B cell (primary cell): ENCODE measurements around the gene SLC39A11. TPM values are rescaled to one million over a fixed set of nuclear protein-coding genes. Genes with fewer than 3 reads are reported as not detected.

Experiments used
- ATAC-seq: fragments of 200-7000 bp; cut with Tn5 transposase; one replicate; pipeline ENCODE4 v1.10.0; 2021; ENCODE audit warnings: low read depth, mild to moderate bottlenecking, moderate number of reproducible peaks, moderate library complexity
- CTCF ChIA-PET: fragments of 350-600 bp; sonication (Branson Sonifier 250); formaldehyde crosslinking; loops from one replicate; lab custom pipeline; 2021; ENCODE audit warnings: antibody characterized with exemption, inconsistent platforms; lab: Charles Lee
- POLR2A ChIA-PET: fragments of 350-600 bp; sonication (Branson Sonifier 250); formaldehyde crosslinking; loops from one replicate; lab custom pipeline; 2021; ENCODE audit warnings: antibody characterized with exemption; lab: Charles Lee
- DNase-seq: peaks from one replicate; pipeline ENCODE4 v3.0.0; 2013
- H2AFZ ChIP-seq: 2 replicates; pipeline ENCODE4 v1.6.1; 2012; ENCODE audit warnings: mild to moderate bottlenecking, low read depth, low read length; ENCODE audit not compliant: insufficient read depth, poor library complexity, severe bottlenecking
- H3K27ac ChIP-seq, 2 donors: 1 replicate in 1 of 2; 2 replicates in 1 of 2; pipeline ENCODE4 v1.5.1; 2012 to 2013; ENCODE audit warnings: low read length in 2 of 2, mild to moderate bottlenecking in 2 of 2, moderate library complexity in 1 of 2
- H3K27me3 ChIP-seq, 4 experiments: fragments of 200-600 bp in 1 of 4; sonication (generic) in 1 of 4; replicated peaks in 1 of 4; 1 replicate in 2 of 4; 2 replicates in 2 of 4; pipeline versions ENCODE4 v1.6.1 to v1.7.0; 2013 to 2016; ENCODE audit warnings: low read length in 3 of 4, mild to moderate bottlenecking in 2 of 4, mixed read lengths in 1 of 4, moderate library complexity in 1 of 4; ENCODE audit not compliant: insufficient read depth in 4 of 4, control insufficient read depth in 3 of 4; ENCODE audit errors: control extremely low read depth in 1 of 4
- H3K36me3 ChIP-seq, 2 experiments: replicated peaks in 1 of 2; 1 replicate in 1 of 2; 2 replicates in 1 of 2; pipeline versions ENCODE4 v1.6.1 to v1.7.1; 2013; ENCODE audit warnings: low read length in 1 of 2; ENCODE audit not compliant: insufficient read depth in 2 of 2, control insufficient read depth in 1 of 2; ENCODE audit errors: control extremely low read depth in 1 of 2, extremely low read depth in 1 of 2
- H3K4me1 ChIP-seq, 2 donors: fragments of 200-600 bp in 1 of 2; sonication (generic) in 1 of 2; 1 replicate in 1 of 2; 2 replicates in 1 of 2; pipeline versions ENCODE4 v1.5.1 to v1.6.1; 2013 to 2017; ENCODE audit warnings: low read length in 2 of 2; ENCODE audit not compliant: control insufficient read depth in 2 of 2, insufficient read depth in 2 of 2
- H3K4me2 ChIP-seq: replicated peaks from 2 replicates; pipeline ENCODE3; 2012; ENCODE audit warnings: mild to moderate bottlenecking, low read depth, low read length; ENCODE audit not compliant: poor library complexity, severe bottlenecking
- H3K4me3 ChIP-seq, 5 experiments: fragments of 200-600 bp in 1 of 5; sonication (generic) in 1 of 5; 1 replicate in 3 of 5; 2 replicates in 2 of 5; pipeline versions ENCODE4 v1.5.1 to v1.7.0; 2011 to 2016; ENCODE audit warnings: low read length in 4 of 5, mild to moderate bottlenecking in 4 of 5, low read depth in 2 of 5, control low read depth in 1 of 5, moderate library complexity in 1 of 5; ENCODE audit not compliant: insufficient read depth in 1 of 5; ENCODE audit errors: control extremely low read depth in 1 of 5, extremely low read depth in 1 of 5
- H3K79me2 ChIP-seq: fragments of 200-600 bp; sonication (generic); one replicate; pipeline ENCODE4 v1.6.0; 2016; ENCODE audit warnings: low read length; ENCODE audit not compliant: control insufficient read depth, insufficient read depth
- H3K9ac ChIP-seq: fragments of 200-600 bp; sonication (generic); 2 replicates; pipeline ENCODE4 v1.6.1; 2017; ENCODE audit warnings: mild to moderate bottlenecking, low read length, moderate library complexity
- H3K9me3 ChIP-seq, 3 donors: one replicate each; pipeline versions ENCODE4 v1.6.1 to v1.7.1; 2013; ENCODE audit warnings: low read length in 2 of 3; ENCODE audit not compliant: control insufficient read depth in 2 of 3, insufficient read depth in 1 of 3; ENCODE audit errors: control extremely low read depth in 1 of 3
- H4K20me1 ChIP-seq: 2 replicates; pipeline ENCODE4 v1.6.0; 2012; ENCODE audit warnings: mild to moderate bottlenecking, low read length; ENCODE audit not compliant: insufficient read depth, control insufficient read depth, poor library complexity, severe bottlenecking
- H3K27ac Mint-ChIP-seq: one replicate; pipeline ENCODE4 v1.8.0; 2021; ENCODE audit warnings: mixed read lengths
- H3K27me3 Mint-ChIP-seq: one replicate; pipeline ENCODE4 v1.8.0; 2021; ENCODE audit warnings: mixed read lengths
- H3K4me1 Mint-ChIP-seq: one replicate; pipeline ENCODE4 v1.8.0; 2021; ENCODE audit warnings: mixed read lengths
- H3K4me3 Mint-ChIP-seq: one replicate; pipeline ENCODE4 v1.8.0; 2021; ENCODE audit warnings: mixed read lengths
- H3K9me3 Mint-ChIP-seq: one replicate; pipeline ENCODE4 v1.8.0; 2022; ENCODE audit warnings: mixed read lengths; ENCODE audit not compliant: insufficient read depth
- CTCF ChIP-seq: fragments of 200-600 bp; IDR thresholded peaks from one replicate; pipeline ENCODE4 v1.8.0; 2022; ENCODE audit warnings: antibody characterized with exemption, mild to moderate bottlenecking
- EZH2 ChIP-seq: IDR thresholded peaks from 2 replicates; pipeline ENCODE4 v1.6.1; 2012; ENCODE audit warnings: borderline replicate concordance, low read depth, mild to moderate bottlenecking, moderate library complexity, low read length; ENCODE audit not compliant: insufficient read depth, poor library complexity, severe bottlenecking
- WGBS: methylation state at CpG from one replicate; pipeline ENCODE4 v1.1.5; 2013; ENCODE audit warnings: missing lambda C conversion rate; ENCODE audit not compliant: insufficient coverage; 5-methylcytosine and 5-hydroxymethylcytosine counted together
- intact Hi-C: fragments of 100-400 bp; cut with micrococcal nuclease; formaldehyde crosslinking; loops from one replicate; pipeline ENCODE4 v1.10.0; 2022
- polyA plus RNA-seq: library from polyadenylated mRNA; depleted of rRNA; stranded (reverse); fragments of >200 nt; gene quantifications from 2 replicates; pipeline ENCODE4 v1.2.3, GENCODE V29; 2012
- total RNA-seq, 2 donors: library from RNA; stranded (reverse); fragments of 120-200 nt in 1 of 2; gene quantifications; 1 replicate in 1 of 2; 2 replicates in 1 of 2; pipeline versions ENCODE4 v1.2.3 to v1.2.4, GENCODE V29; 2013 to 2022

Gene SLC39A11
- total and polyA plus RNA-seq, 2 donors (not counting 1 experiment from before 2014, with no cell fraction given) = 6.9 to 39.6 TPM

DNA sequence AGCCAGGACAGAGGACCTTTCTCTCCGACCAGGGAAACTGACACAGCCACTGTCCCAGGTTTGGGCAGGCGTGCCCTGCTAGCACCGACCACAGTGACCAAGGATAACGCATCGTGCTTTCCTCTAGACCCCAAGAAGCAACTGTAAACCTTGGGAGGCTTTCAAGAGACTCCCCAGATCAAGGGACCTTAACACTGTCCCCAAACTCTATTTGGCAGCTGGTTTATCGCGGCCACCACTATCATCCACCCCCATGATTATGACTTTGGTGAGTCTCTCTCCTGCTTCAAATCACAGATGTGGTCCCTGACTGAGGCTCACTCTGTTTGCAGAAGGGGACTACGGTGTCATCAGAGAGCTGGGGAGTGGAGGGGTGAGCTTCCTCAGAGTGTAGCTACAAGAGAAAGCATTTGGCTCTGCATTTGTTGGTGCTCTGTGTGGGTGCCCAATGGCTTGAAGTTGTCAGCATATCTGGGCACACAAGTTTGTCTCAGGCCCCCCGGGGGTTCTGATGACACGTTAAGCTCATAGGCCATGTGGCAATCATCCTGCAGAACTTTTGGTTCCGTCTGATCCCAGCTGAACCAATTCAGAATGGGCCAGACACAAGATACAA, 408.0 kb downstream of the SLC39A11 start:
- ChIA-PET POLR2A (no interaction called here), CTCF (no interaction called here)
- Histone ChIP-seq H2AFZ (no peak overlapping the region), H3K4me2 (no peak overlapping the region), H3K36me3 (no peaks in the 10 kb centered on the region), H3K79me2 (no peaks in the 10 kb centered on the region), H3K4me1 (no peaks in the 10 kb centered on the region), H3K9ac (no peak overlapping the region), H3K27me3 (no peaks in the 10 kb centered on the region), H4K20me1 (no peaks in the 10 kb centered on the region), H3K4me3 (no peak overlapping the region), H3K27ac (no peak overlapping the region), H3K9me3 (no peaks in the 10 kb centered on the region)
- Mint-ChIP-seq H3K27ac (no peak overlapping the region), H3K9me3 (peaks cover under 1% of the 10 kb centered on the region), H3K4me3 (no peak overlapping the region), H3K27me3 (no peaks in the 10 kb centered on the region), H3K4me1 (no peaks in the 10 kb centered on the region)
- ATAC-seq = no peak
- DNase-seq = no peak
- 97% methylated on average over 11 of the region's 11 CpGs for WGBS
- TF ChIP-seq CTCF = no peak
- no peak for TF ChIP-seq EZH2
- intact Hi-C loops = no loop called here

DNA sequence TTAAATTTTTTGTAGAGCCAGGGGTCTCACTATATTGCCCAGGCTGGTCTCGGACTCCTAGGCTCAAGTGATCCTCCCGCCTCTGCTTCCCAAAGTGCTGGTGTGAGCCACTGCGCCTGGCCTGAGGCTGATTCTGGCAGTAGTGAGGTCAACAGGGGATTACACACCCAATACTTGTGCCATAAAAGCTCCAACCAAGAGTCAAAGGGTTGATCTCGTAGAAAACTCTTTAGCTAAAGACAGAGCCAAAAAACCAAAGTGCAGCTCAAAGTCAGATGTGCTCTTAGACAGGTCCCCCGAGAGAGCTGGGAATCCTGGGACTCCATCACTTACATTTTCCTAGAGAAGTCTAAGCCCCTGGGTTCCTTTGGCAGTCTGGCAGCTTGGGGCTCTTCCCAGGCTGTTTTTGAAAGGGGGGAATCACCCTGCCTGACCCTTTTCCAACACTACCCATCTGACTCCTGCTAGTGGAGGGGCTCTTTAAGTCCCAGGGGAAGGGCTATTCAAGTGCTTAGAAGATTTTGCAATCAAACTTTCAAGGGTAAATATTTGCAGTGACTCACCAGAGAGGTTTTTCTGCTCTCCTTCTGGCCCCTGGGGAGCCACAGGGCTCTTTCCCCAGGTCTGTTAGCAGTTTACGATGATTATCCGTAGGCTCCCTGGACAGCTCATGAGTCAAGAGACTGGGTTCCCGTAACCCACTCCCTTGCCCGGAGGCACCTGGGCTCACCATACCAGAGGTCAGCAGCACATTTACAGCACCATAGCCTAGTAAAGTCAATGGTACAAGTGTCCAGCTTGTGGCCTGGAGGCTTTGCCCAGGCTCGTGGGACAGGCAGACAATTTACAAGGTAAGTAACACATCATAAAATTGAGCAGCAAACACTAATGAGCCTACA, 408.7 kb downstream of the SLC39A11 start:
- ChIA-PET POLR2A (no interaction called here), CTCF (no interaction called here)
- no peaks in the 10 kb centered on the region for H3K27me3 Mint-ChIP-seq
- Histone ChIP-seq H3K9ac (no peak overlapping the region), H3K4me2 (no peak overlapping the region), H3K79me2 (no peaks in the 10 kb centered on the region), H3K36me3 (no peaks in the 10 kb centered on the region), H2AFZ (no peak overlapping the region), H3K4me1 (no peaks in the 10 kb centered on the region), H3K27me3 (no peaks in the 10 kb centered on the region), H3K4me3 (no peak overlapping the region), H4K20me1 (no peaks in the 10 kb centered on the region), H3K9me3 (no peaks in the 10 kb centered on the region), H3K27ac (no peak overlapping the region)
- WGBS = 93% methylated on average over 10 of the region's 10 CpGs
- peaks cover 2% of the 10 kb centered on the region for H3K9me3 Mint-ChIP-seq
- intact Hi-C loops = no loop called here
- TF ChIP-seq CTCF (no peak), EZH2 (no peak)
- no peak overlapping the region for H3K4me3 Mint-ChIP-seq
- no peaks in the 10 kb centered on the region for H3K4me1 Mint-ChIP-seq
- DNase-seq (no peak), ATAC-seq (no peak)
- no peak overlapping the region for H3K27ac Mint-ChIP-seq
